ENCODE results near the gene SOX21. TPM values are rescaled to one million over a fixed set of nuclear protein-coding genes. Genes with fewer than 3 reads are reported as not detected.

The SOX21 gene
- not detected for total RNA-seq
- not detected for polyA plus RNA-seq
- long read RNA-seq, donor 1: 0 reads
- long read RNA-seq, donor 2: 0 reads

- no peak within 1 kb of the TSS for H3K27ac ChIP-seq
- 0 to 1% (median 1%) methylated on average over 36 to 38 of the region's 38 CpGs for WGBS, 3 donors
- H3K4me1 ChIP-seq: peaks cover 6% of the 10 kb centered on the region
- ATAC-seq (peak in 2 of 4 donors; percentile 16 to 40), DNase-seq (no peak)
- H3K4me3 ChIP-seq: peak within 1 kb of the TSS; percentile 58
- no peaks in the 10 kb centered on the region for H3K9me3 ChIP-seq
- H3K36me3 ChIP-seq (ENCODE audit: insufficient read depth in 1 of 2, low read depth in 1 of 2): no peaks in the 10 kb centered on the region
- TF ChIP-seq CTCF (IDR thresholded peaks at IDR 0.05): no peak
- intact Hi-C loops (cut with DNase I): no loop called here
- peaks cover 0 to 86% (median 38%) of the 10 kb centered on the region in 3 donors for H3K27me3 ChIP-seq (ENCODE audit: insufficient read depth in 3 of 3, low read length in 2 of 3)
These were observed at the start of gene SOX21 for GRCh38 chr13:94712287-94712811. Gene SOX21, minus strand, starts transcription at chr13:94712545. Its CDS starts 496 bp downstream, at chr13:94712049.

GRCh38 chr13:94761407-94761806 lies 49.1 kb upstream of the SOX21 start:
- H3K27ac ChIP-seq: no peak overlapping the region
- no peak for TF ChIP-seq CTCF (IDR thresholded peaks at IDR 0.05)
- DNase-seq (no peak), ATAC-seq (no peak)
- H3K36me3 ChIP-seq (ENCODE audit: insufficient read depth in 1 of 2, low read depth in 1 of 2): no peaks in the 10 kb centered on the region
- no peaks in the 10 kb centered on the region for H3K9me3 ChIP-seq
- H3K27me3 ChIP-seq (ENCODE audit: insufficient read depth in 3 of 3, low read length in 2 of 3): no peaks in the 10 kb centered on the region
- no peak overlapping the region for H3K4me3 ChIP-seq
- 16 to 37% (median 29%) methylated on average over 2 of the region's 2 CpGs for WGBS, 3 donors
- intact Hi-C loops (cut with DNase I): no loop called here
- H3K4me1 ChIP-seq: no peaks in the 10 kb centered on the region

- H3K27ac ChIP-seq: no peak overlapping the region
- no peak for TF ChIP-seq CTCF (IDR thresholded peaks at IDR 0.05)
- no peaks in the 10 kb centered on the region for H3K9me3 ChIP-seq
- DNase-seq (no peak), ATAC-seq (no peak)
- no peaks in the 10 kb centered on the region for H3K36me3 ChIP-seq (ENCODE audit: insufficient read depth in 1 of 2, low read depth in 1 of 2)
- H3K4me1 ChIP-seq: no peaks in the 10 kb centered on the region
- 93 to 95% (median 95%) methylated on average over 22 of the region's 22 CpGs for WGBS, 3 donors
- H3K4me3 ChIP-seq: no peak overlapping the region
- no peaks in the 10 kb centered on the region for H3K27me3 ChIP-seq (ENCODE audit: insufficient read depth in 3 of 3, low read length in 2 of 3)
- intact Hi-C loops (cut with DNase I): no loop called here
These were observed 46.9 kb upstream of the SOX21 start for GRCh38 chr13:94759120-94759728.

- Histone ChIP-seq H3K4me3 (no peak overlapping the region), H3K36me3 (ENCODE audit: insufficient read depth in 1 of 2, low read depth in 1 of 2) (no peaks in the 10 kb centered on the region), H3K4me1 (no peaks in the 10 kb centered on the region), H3K9me3 (no peaks in the 10 kb centered on the region), H3K27me3 (ENCODE audit: insufficient read depth in 3 of 3, low read length in 2 of 3) (no peaks in the 10 kb centered on the region), H3K27ac (no peak overlapping the region)
- ATAC-seq (no peak), DNase-seq (no peak)
- intact Hi-C loops (cut with DNase I): no loop called here
- WGBS, 3 donors: 51 to 59% (median 57%) methylated on average over 5 of the region's 5 CpGs
- TF ChIP-seq CTCF (IDR thresholded peaks at IDR 0.05): no peak
These were observed 46.2 kb upstream of the SOX21 start for GRCh38 chr13:94758436-94758960.

All from psoas muscle (tissue), 8 donors.